CD4-positive, CD25-positive, alpha-beta regulatory T cell (primary cell): ENCODE results near the gene RABL2A. TPM values are rescaled to one million over a fixed set of nuclear protein-coding genes. Genes with fewer than 3 reads are reported as not detected.
"Not testable (repeated sequence)": the region's sequence is repeated elsewhere in the genome, so short reads cannot be mapped to it uniquely, and the experiment has no call there.

Experiments
- ATAC-seq, 2 donors: fragments of 150-1000 bp; cut with Tn5 transposase; one replicate each; pipeline ENCODE4 v1.10.0; 2021; ENCODE audit warnings: low read depth in 2 of 2, moderate number of reproducible peaks in 2 of 2, moderate library complexity in 1 of 2
- DNase-seq, 3 donors: peaks; one replicate each; pipeline versions ENCODE4 v3.0.0 to v3.0.0-alpha.2; 2012 to 2022; ENCODE audit warnings: mixed read lengths in 1 of 3
- H3K27ac ChIP-seq: one replicate; pipeline ENCODE4 v1.7.0; 2013; ENCODE audit warnings: mild to moderate bottlenecking, low read length; ENCODE audit not compliant: insufficient read depth, poor library complexity, severe bottlenecking
- H3K27me3 ChIP-seq: one replicate; pipeline ENCODE4 v1.7.0; 2013; ENCODE audit warnings: low read length; ENCODE audit not compliant: control insufficient read depth, insufficient read depth
- H3K36me3 ChIP-seq: one replicate; pipeline ENCODE4 v1.7.0; 2013; ENCODE audit warnings: mild to moderate bottlenecking, low read length, moderate library complexity; ENCODE audit not compliant: control insufficient read depth, insufficient read depth
- H3K4me1 ChIP-seq: 2 replicates; pipeline ENCODE4 v1.7.0; 2013; ENCODE audit warnings: mild to moderate bottlenecking, low read length; ENCODE audit not compliant: insufficient read depth, control insufficient read depth, poor library complexity, severe bottlenecking
- H3K4me3 ChIP-seq: one replicate; pipeline ENCODE4 v1.7.0; 2013; ENCODE audit warnings: low read depth, mild to moderate bottlenecking, low read length, moderate library complexity
- H3K9me3 ChIP-seq, 2 experiments: 1 replicate in 1 of 2; 2 replicates in 1 of 2; pipeline ENCODE4 v1.7.0; 2013; ENCODE audit warnings: low read length in 2 of 2, mild to moderate bottlenecking in 1 of 2, moderate library complexity in 1 of 2; ENCODE audit not compliant: control insufficient read depth in 2 of 2
- H3K27ac Mint-ChIP-seq, 3 donors: one replicate each; pipeline ENCODE4 v1.8.0; 2020 to 2022; ENCODE audit warnings: mild to moderate bottlenecking in 3 of 3, mixed read lengths in 3 of 3, moderate library complexity in 2 of 3
- H3K27me3 Mint-ChIP-seq: one replicate; pipeline ENCODE4 v1.8.0; 2022; ENCODE audit warnings: mild to moderate bottlenecking, mixed read lengths
- H3K36me3 Mint-ChIP-seq: one replicate; pipeline ENCODE4 v1.8.0; 2020; ENCODE audit warnings: mixed read lengths
- H3K4me1 Mint-ChIP-seq, 4 donors: one replicate each; pipeline ENCODE4 v1.8.0; 2020 to 2022; ENCODE audit warnings: mixed read lengths in 4 of 4, mild to moderate bottlenecking in 1 of 4
- H3K4me3 Mint-ChIP-seq, 4 donors: one replicate each; pipeline ENCODE4 v1.8.0; 2020 to 2022; ENCODE audit warnings: mild to moderate bottlenecking in 4 of 4, mixed read lengths in 4 of 4, moderate library complexity in 3 of 4
- H3K9me3 Mint-ChIP-seq, 7 donors: one replicate each; pipeline ENCODE4 v1.8.0; 2020 to 2022; ENCODE audit warnings: mixed read lengths in 7 of 7, mild to moderate bottlenecking in 3 of 7, moderate library complexity in 2 of 7
- polyA plus RNA-seq, 4 donors: library from polyadenylated mRNA; unstranded; fragments of 300-500 nt; fragmentation: Illumina TruSeq; gene quantifications; one replicate each; pipeline ENCODE4 v1.2.3, GENCODE V29; 2021
- total RNA-seq: library from RNA; stranded (reverse); gene quantifications from one replicate; pipeline ENCODE4 v1.2.3, GENCODE V29; 2022

Gene RABL2A
- total RNA-seq (22.5 TPM), polyA plus RNA-seq (10 to 100 TPM in 1 of 4 donors, 1 to 10 TPM in 3; 5.9 to 11.4 (median 7.1) TPM)

DNA sequence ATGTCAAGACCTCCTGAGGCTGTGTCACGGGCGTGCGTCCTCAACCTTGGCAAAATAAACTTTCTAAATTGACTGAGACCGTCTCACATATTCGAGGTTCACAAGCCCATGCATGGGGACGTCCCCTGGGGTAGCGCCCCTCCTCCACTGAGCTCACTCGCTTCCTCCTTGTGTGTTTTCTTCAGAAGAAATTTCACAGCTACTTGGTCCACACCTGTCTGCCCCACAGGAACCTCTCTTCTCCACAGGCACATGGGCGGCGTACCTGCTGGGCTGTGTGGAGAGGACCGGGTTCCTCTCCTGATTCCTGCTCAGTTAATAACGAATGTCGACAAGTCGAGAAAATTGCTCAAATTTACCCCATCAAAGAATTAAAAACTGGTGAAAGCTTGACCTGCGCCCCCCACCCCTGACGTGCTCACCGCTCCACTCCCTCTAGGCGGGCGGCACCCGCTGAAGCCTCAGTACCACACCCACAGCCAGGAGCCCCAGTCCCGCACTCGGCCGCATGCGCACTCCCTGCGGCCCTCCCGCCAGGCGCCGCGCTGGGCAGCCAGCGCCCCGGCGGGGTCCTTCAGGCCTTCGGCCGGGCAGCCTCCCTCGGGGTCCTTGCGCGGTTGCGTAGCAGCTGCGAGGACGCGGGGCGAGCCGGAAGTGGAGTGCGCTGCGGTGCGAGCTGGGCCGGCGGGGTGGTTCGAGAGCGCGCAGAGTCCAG is at the start of gene RABL2A:
TSS of gene RABL2A (plus strand) at position 651 of the 715 bp plus-strand sequence. CDS start 1,341 bp downstream, outside the sequence.
- H3K36me3 Mint-ChIP-seq, H3K4me1 ChIP-seq, H3K27me3 Mint-ChIP-seq, H3K9me3 Mint-ChIP-seq, H3K36me3 ChIP-seq, H3K9me3 ChIP-seq, H3K27me3 ChIP-seq: not testable (repeated sequence)
- H3K4me1 Mint-ChIP-seq: peaks cover 0 to 16% (median under 1%) of the 10 kb centered on the region in 4 donors
- peak within 1 kb of the TSS; percentile 64 to 92 (median 86) for H3K27ac Mint-ChIP-seq
- ATAC-seq (peak; percentile 95 to 97), DNase-seq (peak; percentile 79 to 91 (median 85))
- H3K4me3 Mint-ChIP-seq: peak within 1 kb of the TSS; percentile 81 to 92 (median 88)
- H3K27ac ChIP-seq: peak within 1 kb of the TSS; percentile 65
- H3K4me3 ChIP-seq: peak within 1 kb of the TSS; percentile 57

DNA sequence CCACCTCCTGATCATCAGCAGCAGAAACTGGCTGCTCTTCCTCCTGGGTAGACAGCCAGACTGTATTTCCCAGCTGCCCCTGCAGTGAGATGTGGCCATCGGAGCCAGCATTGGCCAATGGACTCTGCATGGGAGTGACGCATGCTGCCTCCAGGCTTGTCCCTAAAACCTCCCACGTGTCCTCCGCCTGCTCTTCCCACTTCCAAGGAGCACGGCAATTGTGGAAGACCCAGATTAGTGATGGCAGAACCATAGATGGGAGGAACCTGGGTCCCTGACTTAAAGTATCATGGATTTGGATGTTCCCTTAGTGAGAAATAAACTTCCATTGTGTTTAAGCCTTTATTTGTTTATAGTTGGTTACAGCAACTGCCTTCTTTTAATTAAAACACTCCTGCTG is 48.6 kb upstream of the RABL2A start:
- H3K27me3 ChIP-seq, H3K27me3 Mint-ChIP-seq, H3K4me1 Mint-ChIP-seq, H3K4me3 ChIP-seq, H3K27ac ChIP-seq, ATAC-seq, H3K27ac Mint-ChIP-seq, H3K9me3 Mint-ChIP-seq, H3K36me3 ChIP-seq, H3K4me3 Mint-ChIP-seq, H3K4me1 ChIP-seq, DNase-seq, H3K36me3 Mint-ChIP-seq, H3K9me3 ChIP-seq: not testable (repeated sequence)

DNA sequence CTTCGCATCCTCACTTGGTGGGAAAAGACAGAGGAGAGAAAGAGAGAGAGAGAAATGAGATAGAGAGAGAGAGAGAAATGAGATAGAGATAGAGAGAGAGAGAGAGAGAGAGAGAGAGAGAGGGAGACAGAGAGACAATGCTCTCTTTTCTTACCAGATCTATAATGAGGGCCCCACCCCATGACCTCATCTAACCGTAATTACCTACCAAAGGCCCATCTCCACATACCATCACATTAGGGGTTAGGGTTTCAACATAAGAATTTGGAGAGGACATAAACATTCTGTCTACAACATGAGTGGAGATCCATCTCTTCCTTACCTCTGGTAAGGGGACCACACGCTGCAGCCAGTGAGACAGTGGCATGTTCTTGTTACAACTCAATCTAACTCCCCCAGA is 44.6 kb upstream of the RABL2A start:
- not testable (repeated sequence) for ATAC-seq, H3K9me3 ChIP-seq, DNase-seq, H3K27me3 Mint-ChIP-seq, H3K36me3 Mint-ChIP-seq, H3K27ac ChIP-seq, H3K27me3 ChIP-seq, H3K9me3 Mint-ChIP-seq, H3K36me3 ChIP-seq, H3K4me3 ChIP-seq
- Mint-ChIP-seq H3K4me3 (peak overlapping the region; percentile 75 to 86 (median 81)), H3K27ac (peak overlapping the region in 2 of 3 donors; percentile 9 to 79), H3K4me1 (peaks cover 5 to 25% (median 16%) of the 10 kb centered on the region in 4 donors)
- peaks cover 12% of the 10 kb centered on the region for H3K4me1 ChIP-seq

DNA sequence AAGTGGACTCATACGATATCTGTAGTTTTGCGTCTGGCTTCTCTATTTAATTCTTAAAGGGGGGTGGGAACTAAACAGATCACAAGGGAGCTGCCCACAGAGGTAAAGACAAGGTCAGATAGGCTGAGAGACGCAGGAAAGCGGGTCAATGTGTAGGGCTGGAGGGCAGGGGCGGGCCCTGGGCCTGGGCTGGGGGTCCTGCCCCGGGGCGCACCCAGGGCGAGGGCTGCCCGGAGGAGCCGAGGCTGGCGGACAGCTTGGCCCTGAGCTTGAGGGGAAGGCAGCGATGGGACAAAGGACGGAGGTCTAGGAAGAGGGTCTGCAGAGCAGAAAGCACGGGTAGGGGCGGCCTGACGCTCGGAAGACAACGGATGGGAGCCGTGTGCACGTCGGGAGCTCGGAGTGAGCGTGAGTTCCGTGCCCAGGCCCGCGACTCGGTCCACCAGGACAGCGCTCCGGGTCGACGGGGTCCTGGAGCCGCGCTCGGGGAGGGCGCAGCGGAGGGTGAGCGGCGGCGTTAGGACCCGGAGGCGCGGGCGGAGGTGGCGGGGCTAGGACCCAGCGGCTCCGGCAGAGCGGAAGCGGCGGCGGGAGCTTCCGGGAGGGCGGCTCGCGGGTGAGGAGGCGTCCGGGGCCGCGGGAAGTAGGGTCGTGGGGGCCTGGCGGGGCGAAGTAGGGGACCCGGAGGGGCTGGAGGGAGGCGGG is 43.4 kb upstream of the RABL2A start:
- H3K36me3 Mint-ChIP-seq, H3K27me3 ChIP-seq, H3K36me3 ChIP-seq, H3K27me3 Mint-ChIP-seq, H3K9me3 ChIP-seq, H3K9me3 Mint-ChIP-seq, ATAC-seq: not testable (repeated sequence)
- H3K4me3 ChIP-seq: peak overlapping the region; percentile 65
- Mint-ChIP-seq H3K4me3 (peak overlapping the region; percentile 12 to 92 (median 82)), H3K4me1 (peaks cover 5 to 25% (median 17%) of the 10 kb centered on the region in 4 donors), H3K27ac (peak overlapping the region; percentile 6 to 90 (median 86))
- DNase-seq: peak; percentile 70 to 84 (median 83)
- peaks cover 12% of the 10 kb centered on the region for H3K4me1 ChIP-seq
- H3K27ac ChIP-seq: peak overlapping the region; percentile 66

DNA sequence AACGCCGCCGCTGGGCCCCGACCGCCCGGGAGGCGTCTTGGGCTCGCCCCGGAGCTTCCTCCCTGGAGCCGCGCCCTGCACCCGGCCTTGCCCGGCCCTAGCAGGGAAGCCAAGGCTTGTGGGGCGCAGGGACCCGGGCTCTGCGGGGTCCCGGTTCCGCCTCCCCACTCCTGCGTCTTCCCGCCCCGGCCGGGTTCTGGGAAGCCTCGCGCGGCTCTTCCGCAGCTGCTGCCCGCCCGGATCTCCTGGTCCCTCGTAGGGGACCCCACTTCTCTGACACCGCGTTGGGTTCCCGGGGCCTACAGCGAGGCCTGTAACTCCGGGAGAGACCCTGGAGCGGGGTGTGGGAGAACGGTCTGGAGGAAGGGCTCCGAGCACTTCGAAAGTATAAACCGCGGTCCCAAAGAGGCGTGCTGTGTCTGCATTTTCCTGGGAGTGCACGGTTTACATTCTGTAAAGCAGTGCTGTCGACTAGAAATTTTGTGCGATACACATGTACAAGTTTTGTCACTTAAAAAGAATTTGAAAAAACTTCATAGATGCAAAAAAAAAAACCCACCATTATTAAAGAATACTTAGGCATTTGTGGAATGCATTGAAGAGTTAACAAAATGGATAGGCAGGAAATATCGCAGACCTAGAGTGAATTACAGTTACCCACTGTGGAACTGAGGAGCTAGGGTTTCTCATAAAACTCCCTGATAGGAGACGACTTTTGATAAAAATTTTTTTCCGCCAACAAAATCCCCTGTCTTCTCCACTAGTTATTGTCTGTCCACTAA is 42.6 kb upstream of the RABL2A start:
- Mint-ChIP-seq H3K4me3 (peak overlapping the region; percentile 82 to 92 (median 82)), H3K27ac (peak overlapping the region; percentile 7 to 20 (median 20)), H3K4me1 (peaks cover 5 to 25% (median 17%) of the 10 kb centered on the region in 4 donors)
- H3K36me3 ChIP-seq, H3K27me3 Mint-ChIP-seq, ATAC-seq, H3K27me3 ChIP-seq, H3K9me3 Mint-ChIP-seq, H3K9me3 ChIP-seq, H3K36me3 Mint-ChIP-seq: not testable (repeated sequence)
- H3K4me3 ChIP-seq: peak overlapping the region; percentile 83
- H3K27ac ChIP-seq: peak overlapping the region; percentile 66
- peaks cover 12% of the 10 kb centered on the region for H3K4me1 ChIP-seq
- peak in 2 of 3 donors; percentile 9 to 17 for DNase-seq

DNA sequence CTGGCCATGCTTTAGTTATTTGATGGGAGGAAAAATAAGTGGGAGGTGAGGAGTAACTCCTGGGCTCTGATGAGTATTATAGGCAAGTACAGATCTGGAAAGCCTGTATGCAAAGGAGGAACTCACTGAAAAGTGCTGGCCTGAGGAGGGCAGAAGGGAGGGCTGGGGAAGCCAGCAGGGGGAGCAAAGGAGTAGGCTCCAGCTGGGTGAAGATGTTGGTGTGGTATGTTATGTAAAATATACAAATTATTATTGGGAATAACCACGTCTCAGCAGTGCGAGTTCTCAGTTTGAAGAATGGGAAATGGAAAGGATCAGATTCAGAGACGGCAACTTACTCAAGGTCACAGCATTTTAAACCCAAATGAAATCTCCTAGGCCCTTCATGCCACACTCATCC is 39.9 kb upstream of the RABL2A start:
- not testable (repeated sequence) for H3K9me3 ChIP-seq, H3K9me3 Mint-ChIP-seq, H3K27me3 Mint-ChIP-seq, H3K36me3 Mint-ChIP-seq, H3K36me3 ChIP-seq, H3K27ac Mint-ChIP-seq, H3K27ac ChIP-seq, ATAC-seq, H3K4me3 ChIP-seq, H3K27me3 ChIP-seq
- peak overlapping the region in 2 of 4 donors; percentile 1 to 76 for H3K4me3 Mint-ChIP-seq
- DNase-seq: peak; percentile 16 to 62 (median 59)
- peaks cover 5 to 31% (median 16%) of the 10 kb centered on the region in 4 donors for H3K4me1 Mint-ChIP-seq
- H3K4me1 ChIP-seq: peaks cover 12% of the 10 kb centered on the region

DNA sequence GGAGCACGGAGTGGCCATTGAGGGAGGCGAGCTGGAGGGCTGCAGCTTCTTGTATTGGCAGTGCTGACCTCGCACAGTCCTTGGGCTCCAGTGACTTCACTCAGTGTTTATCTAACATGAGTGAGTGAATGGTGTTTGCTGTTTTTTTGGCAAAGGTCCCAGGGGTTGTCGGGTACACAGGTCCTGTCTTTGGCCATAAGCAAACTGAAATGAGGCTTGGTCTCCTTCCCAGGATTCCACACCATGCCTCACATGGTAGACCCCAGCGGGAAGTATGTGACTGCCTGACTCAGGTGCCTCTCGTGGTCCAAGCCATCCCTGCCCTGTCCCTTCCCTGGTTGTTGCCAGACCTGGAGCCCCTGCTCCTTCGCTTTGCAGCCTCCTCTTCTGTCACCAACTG is 37.5 kb upstream of the RABL2A start:
- not testable (repeated sequence) for H3K4me3 Mint-ChIP-seq

More for the DNA sequence above, 37.5 kb upstream of the RABL2A start:
- H3K27me3 Mint-ChIP-seq, H3K9me3 ChIP-seq, H3K4me3 ChIP-seq, H3K9me3 Mint-ChIP-seq, H3K36me3 ChIP-seq, H3K4me1 ChIP-seq, H3K27me3 ChIP-seq, ATAC-seq, H3K36me3 Mint-ChIP-seq, H3K27ac ChIP-seq, DNase-seq: not testable (repeated sequence)
- H3K27ac Mint-ChIP-seq: peak overlapping the region in 1 of 3 donors; percentile 80
- peaks cover 5 to 25% (median 11%) of the 10 kb centered on the region in 4 donors for H3K4me1 Mint-ChIP-seq
